SK-N-SH (cell line): ENCODE measurements around the gene MTURN. TPM values are rescaled to one million over a fixed set of nuclear protein-coding genes. Genes with fewer than 3 reads are reported as not detected.

ENCODE experiments used
- CTCF ChIP-seq: fragments of 200-600 bp; sonication (generic); IDR thresholded peaks from 2 replicates; pipeline ENCODE4 v1.6.1; 2017; ENCODE audit warnings: antibody characterized with exemption, mild to moderate bottlenecking, moderate library complexity
- EP300 ChIP-seq, 2 experiments: IDR thresholded peaks; 2 replicates each; pipeline versions ENCODE4 v1.4.0 to v1.6.1; 2012; ENCODE audit warnings: borderline replicate concordance in 1 of 2, low read depth in 1 of 2, low read length in 1 of 2
- FOSL2 ChIP-seq: IDR thresholded peaks from 2 replicates; pipeline ENCODE4 v1.4.0; 2012; ENCODE audit warnings: low read depth, mild to moderate bottlenecking, moderate library complexity, borderline replicate concordance
- FOXM1 ChIP-seq: IDR thresholded peaks from 2 replicates; pipeline ENCODE4 v1.4.0; 2012; ENCODE audit warnings: low read depth, mild to moderate bottlenecking
- GATA2 ChIP-seq: sonication (generic); formaldehyde crosslinking; IDR thresholded peaks from 2 replicates; pipeline ENCODE4 v1.5.0; 2020; ENCODE audit warnings: mild to moderate bottlenecking, missing genetic modification reagents
- JUND ChIP-seq: IDR thresholded peaks from 2 replicates; pipeline ENCODE4 v1.4.0; 2012
- MEF2A ChIP-seq: IDR thresholded peaks from 2 replicates; pipeline ENCODE4 v1.4.0; 2012; ENCODE audit warnings: low read depth, borderline replicate concordance
- MXI1 ChIP-seq: IDR thresholded peaks from 2 replicates; pipeline ENCODE4 v1.6.1; 2012; ENCODE audit warnings: mild to moderate bottlenecking, low read depth, low read length, improper control_type of control experiment
- NFIC ChIP-seq: IDR thresholded peaks from 2 replicates; pipeline ENCODE4 v1.4.0; 2012; ENCODE audit warnings: borderline replicate concordance
- SIN3A ChIP-seq: IDR thresholded peaks from 2 replicates; pipeline ENCODE4 v1.6.1; 2012; ENCODE audit warnings: low read depth, mild to moderate bottlenecking, low read length, moderate library complexity, borderline replicate concordance
- TCF12 ChIP-seq: IDR thresholded peaks from 2 replicates; pipeline ENCODE4 v1.4.0; 2012
- USF1 ChIP-seq: IDR thresholded peaks from 2 replicates; pipeline ENCODE4 v1.4.0; 2012; ENCODE audit warnings: low read depth, borderline replicate concordance
- YY1 ChIP-seq: IDR thresholded peaks from 2 replicates; pipeline ENCODE4 v1.4.0; 2012; ENCODE audit warnings: low read depth, mild to moderate bottlenecking
- ZBTB33 ChIP-seq: IDR thresholded peaks from 2 replicates; pipeline ENCODE4 v1.4.0; 2012; ENCODE audit warnings: low read depth, borderline replicate concordance
- polyA plus RNA-seq, 3 experiments: library from polyadenylated mRNA; depleted of rRNA; stranded (reverse); fragments of >200 nt; gene quantifications; 2 replicates each; pipeline ENCODE4 v1.2.3, GENCODE V29; 2012
- TF ChIP-seq, protein P1 (sequence below): IDR thresholded peaks from 2 replicates; pipeline ENCODE4; 2012
- TF ChIP-seq, protein P2 (sequence below): IDR thresholded peaks from 2 replicates; pipeline ENCODE4 v1.4.0; 2012; ENCODE audit warnings: low read depth

The MTURN gene
- polyA plus RNA-seq, 1 of the 3 experiments (the other 2 are of a cell fraction): 9.0 TPM

GRCh38 chr7:30162622-30163124 is 27.9 kb downstream of the MTURN start (continued):
- TF ChIP-seq ZBTB33: no peak
- no peak for TF ChIP-seq EP300 (IDR thresholded peaks at IDR 0.05; ENCODE audit: borderline replicate concordance in 1 of 2, low read depth in 1 of 2, low read length in 1 of 2)
- no peak for TF ChIP-seq SIN3A
- TF ChIP-seq FOXM1: no peak
- TF ChIP-seq YY1: no peak
- no peak for TF ChIP-seq MEF2A
- TF ChIP-seq, protein P1, sequence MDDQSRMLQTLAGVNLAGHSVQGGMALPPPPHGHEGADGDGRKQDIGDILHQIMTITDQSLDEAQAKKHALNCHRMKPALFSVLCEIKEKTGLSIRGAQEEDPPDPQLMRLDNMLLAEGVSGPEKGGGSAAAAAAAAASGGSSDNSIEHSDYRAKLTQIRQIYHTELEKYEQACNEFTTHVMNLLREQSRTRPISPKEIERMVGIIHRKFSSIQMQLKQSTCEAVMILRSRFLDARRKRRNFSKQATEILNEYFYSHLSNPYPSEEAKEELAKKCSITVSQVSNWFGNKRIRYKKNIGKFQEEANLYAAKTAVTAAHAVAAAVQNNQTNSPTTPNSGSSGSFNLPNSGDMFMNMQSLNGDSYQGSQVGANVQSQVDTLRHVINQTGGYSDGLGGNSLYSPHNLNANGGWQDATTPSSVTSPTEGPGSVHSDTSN: peak; percentile 77
- TF ChIP-seq TCF12: peak; percentile 34; the same call in 1 of the 2 replicates
- TF ChIP-seq USF1: no peak
- peak; percentile 78 for TF ChIP-seq FOSL2
- no peak; the same call in 1 of the 2 replicates for TF ChIP-seq CTCF
- TF ChIP-seq, protein P2, sequence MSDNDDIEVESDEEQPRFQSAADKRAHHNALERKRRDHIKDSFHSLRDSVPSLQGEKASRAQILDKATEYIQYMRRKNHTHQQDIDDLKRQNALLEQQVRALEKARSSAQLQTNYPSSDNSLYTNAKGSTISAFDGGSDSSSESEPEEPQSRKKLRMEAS: peak; percentile 44
- no peak for TF ChIP-seq NFIC
- no peak for TF ChIP-seq GATA2 (CRISPR knock-in tag)
- TF ChIP-seq JUND: peak; percentile 68
- TF ChIP-seq MXI1: no peak
